MCF 10A (cell line): ENCODE data around the gene PDPR. TPM values are rescaled to one million over a fixed set of nuclear protein-coding genes. Genes with fewer than 3 reads are reported as not detected.
"Not testable (repeated sequence)": the region's sequence is repeated elsewhere in the genome, so short reads cannot be mapped to it uniquely, and the experiment has no call there.

Source experiments
- Bru-seq: library from RNA; stranded (reverse); fragments of 400-500 nt; gene quantifications from one replicate; lab custom pipeline; 2021; lab: Mats Ljungman, UMichigan
- BruChase-seq, 2 experiments: library from RNA; stranded (reverse); fragments of 400-500 nt; gene quantifications; one replicate each; lab custom pipeline; 2021; lab: Mats Ljungman, UMichigan
- BruUV-seq: library from RNA; stranded (reverse); fragments of 400-500 nt; replicated peaks from 2 replicates; lab custom pipeline; 2021; lab: Mats Ljungman, UMichigan
- CTCF ChIA-PET: fragments of 300-600 bp; sonication (Branson Sonifier 250); formaldehyde crosslinking; extraction: SDS; loops from one replicate; lab custom pipeline; 2021; ENCODE audit warnings: antibody characterized with exemption, inconsistent platforms; lab: Yijun Ruan, JAX
- POLR2A ChIA-PET: fragments of 300-600, 350-650 bp; sonication (Branson Sonifier 250); formaldehyde crosslinking; extraction: SDS; loops from one replicate; lab custom pipeline; 2020; ENCODE audit warnings: antibody characterized with exemption, inconsistent platforms; lab: Yijun Ruan, JAX
- DNase-seq: peaks from one replicate; pipeline ENCODE4 v3.0.0-alpha.2; 2018; ENCODE audit not compliant: unreplicated experiment
- H3K27ac Mint-ChIP-seq: one replicate; pipeline ENCODE4 v1.8.0; 2022; ENCODE audit warnings: mild to moderate bottlenecking, low read depth, mixed read lengths; ENCODE audit not compliant: unreplicated experiment
- H3K27me3 Mint-ChIP-seq: one replicate; pipeline ENCODE4 v1.8.0; 2022; ENCODE audit warnings: mixed read lengths; ENCODE audit not compliant: insufficient read depth, unreplicated experiment
- H3K36me3 Mint-ChIP-seq: one replicate; pipeline ENCODE4 v1.8.0; 2022; ENCODE audit warnings: mild to moderate bottlenecking, moderate library complexity, mixed read lengths; ENCODE audit not compliant: insufficient read depth, unreplicated experiment
- H3K4me1 Mint-ChIP-seq: one replicate; pipeline ENCODE4 v1.8.0; 2022; ENCODE audit warnings: mixed read lengths; ENCODE audit not compliant: insufficient read depth, unreplicated experiment
- H3K4me3 Mint-ChIP-seq: one replicate; pipeline ENCODE4 v1.8.0; 2022; ENCODE audit warnings: mild to moderate bottlenecking, moderate library complexity, mixed read lengths; ENCODE audit not compliant: unreplicated experiment
- H3K9me3 Mint-ChIP-seq: one replicate; pipeline ENCODE4 v1.8.0; 2022; ENCODE audit warnings: mixed read lengths; ENCODE audit not compliant: unreplicated experiment
- intact Hi-C: fragments of 100-400 bp; cut with micrococcal nuclease; formaldehyde crosslinking; loops from 2 replicates; pipeline ENCODE4 v1.14.1; 2022
- long read RNA-seq: library from polyadenylated mRNA; stranded (forward); transcript quantifications from one replicate; pipeline ENCODE4 v2.0.0, GENCODE V29; 2022
- total RNA-seq: library from RNA; stranded (reverse); gene quantifications from 2 replicates; pipeline ENCODE4 v1.2.3, GENCODE V29; 2022

PDPR gene
- total RNA-seq (18.8 and 25.6 TPM in 2 replicates), Bru-seq, nascent RNA (percentile 68 among the genes with signal in this experiment), BruChase-seq, experiment 1, labeled RNA remaining after a 6-hour chase (percentile 86 among the genes with signal in this experiment), BruChase-seq, experiment 2, labeled RNA remaining after a 2-hour chase (percentile 75 among the genes with signal in this experiment)
- long read RNA-seq, full-length matches to known transcripts: 1 of 18 reads
- long read RNA-seq, partial matches to known transcripts: 3 of 18 reads
- long read RNA-seq, other reads (novel, unspliced or antisense): 14 of 18 reads

DNA sequence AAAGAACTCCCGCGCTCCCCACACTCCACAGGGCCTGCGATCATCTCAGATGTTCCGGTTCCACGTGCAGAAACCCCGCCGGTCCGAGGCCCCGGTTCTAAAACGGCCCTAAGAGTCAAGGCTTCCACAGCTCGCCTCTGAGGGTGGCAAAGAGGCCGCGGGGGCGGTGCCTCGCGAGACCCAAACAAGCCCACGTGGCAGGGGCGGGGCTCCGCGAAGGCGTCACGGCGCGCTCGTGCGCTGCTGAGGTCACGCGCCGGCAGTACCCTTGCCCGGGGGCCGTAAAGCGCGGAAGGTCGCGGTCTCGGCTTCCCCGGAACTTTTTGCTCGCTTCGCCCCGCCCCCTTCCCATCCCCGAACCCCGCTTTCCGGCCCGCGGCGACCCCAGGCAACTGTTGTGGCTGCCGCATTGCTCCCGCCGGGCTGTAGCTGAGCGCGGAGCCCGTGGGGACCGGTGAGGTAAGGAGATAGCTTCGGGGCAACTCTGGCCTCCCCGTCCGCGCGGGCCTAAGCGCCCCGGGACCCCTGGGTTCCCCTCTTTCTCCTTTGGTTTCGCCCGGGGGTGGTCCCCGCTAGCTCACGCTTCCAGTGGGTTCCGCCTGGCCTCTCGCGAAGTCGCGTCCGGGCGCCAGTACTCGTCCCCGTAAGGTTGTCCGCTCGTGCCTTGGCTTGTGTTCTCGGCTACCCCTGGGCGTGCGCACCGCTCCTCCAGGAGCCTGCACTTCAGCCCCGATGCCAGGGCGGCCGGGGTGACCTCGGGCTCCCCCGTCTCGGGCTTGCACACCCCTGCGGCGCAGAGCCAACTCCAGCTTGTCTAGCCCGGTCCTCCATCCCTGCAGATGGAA, at the start of gene PDPR:
TSS of gene PDPR (plus strand) at position 351 of the 845 bp plus-strand sequence. CDS start 6,161 bp downstream, outside the sequence.
- H3K27me3 Mint-ChIP-seq, H3K9me3 Mint-ChIP-seq, H3K36me3 Mint-ChIP-seq, intact Hi-C loops: not testable (repeated sequence)
- CTCF ChIA-PET: interaction anchor here (0.6 to 0.7 kb wide), 2 partner anchors 360 to 787 kb away, joined by 6 to 7 read pairs; no protein-coding TSS in a partner anchor
- H3K4me1 Mint-ChIP-seq: peaks cover 12% of the 10 kb centered on the region
- TSS peak; percentile 32 for BruUV-seq
- POLR2A ChIA-PET: interaction anchor here (1.1 kb wide), 1 partner anchor 49 kb away, joined by 4 read pairs; no protein-coding TSS in a partner anchor
- H3K27ac Mint-ChIP-seq: peak within 1 kb of the TSS; percentile 82
- H3K4me3 Mint-ChIP-seq: peak within 1 kb of the TSS; percentile 84
- DNase-seq: peak; percentile 86

DNA sequence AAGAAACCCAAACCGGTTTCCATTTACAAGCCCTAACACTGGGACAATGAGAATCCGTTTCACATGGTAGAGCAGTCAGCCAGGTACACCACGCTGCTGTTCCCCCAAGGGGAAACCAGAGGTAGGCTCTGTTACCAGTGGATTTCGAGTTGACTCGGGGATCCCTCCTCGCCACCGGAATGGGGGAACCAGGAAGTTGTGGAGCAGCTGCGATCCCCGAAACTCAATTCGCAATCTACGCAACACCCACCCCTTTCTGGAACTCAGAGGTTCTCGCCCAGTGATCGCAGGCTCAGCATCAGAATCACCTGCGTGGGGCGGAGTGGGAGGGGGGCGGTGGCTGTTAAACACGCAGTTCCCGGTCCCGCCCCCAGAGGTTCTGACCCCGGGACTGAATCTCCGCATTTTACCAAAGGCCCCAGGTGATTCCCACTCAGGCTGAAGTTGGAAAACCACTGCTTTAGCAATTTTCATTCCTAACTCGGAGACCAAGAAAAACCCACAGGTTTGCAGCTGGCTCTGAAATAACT, 49.2 kb upstream of the PDPR start:
- H3K36me3 Mint-ChIP-seq, intact Hi-C loops, H3K27me3 Mint-ChIP-seq, H3K4me1 Mint-ChIP-seq, H3K9me3 Mint-ChIP-seq, BruUV-seq, CTCF ChIA-PET: not testable (repeated sequence)
- Mint-ChIP-seq H3K27ac (peak overlapping the region; percentile 57), H3K4me3 (peak overlapping the region; percentile 84)
- peak; percentile 16 for DNase-seq
- POLR2A ChIA-PET: interaction anchor here (1.1 kb wide), 1 partner anchor 49 kb away, joined by 4 read pairs; the partner anchor contains the start of gene PDPR

DNA sequence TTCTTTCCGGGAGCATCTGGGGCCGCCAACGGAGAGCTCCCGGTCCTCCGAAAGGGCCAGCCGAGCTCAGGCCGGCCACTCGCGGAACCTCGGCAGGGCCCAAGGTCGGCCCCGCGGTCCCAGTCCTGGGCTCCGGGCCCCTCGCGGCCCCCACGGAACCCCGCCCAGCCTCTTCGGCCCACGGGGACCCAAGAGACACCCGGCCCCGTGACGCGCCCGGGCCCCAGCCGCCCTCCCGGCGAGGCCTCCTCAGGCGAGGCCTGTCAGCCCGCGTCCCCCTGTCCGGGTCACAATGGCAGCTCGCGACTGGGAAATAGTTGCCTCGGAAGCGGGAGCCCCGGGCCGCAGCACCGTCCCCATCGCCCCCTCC, 48.8 kb upstream of the PDPR start:
- H3K27me3 Mint-ChIP-seq, BruUV-seq, DNase-seq, CTCF ChIA-PET, intact Hi-C loops, H3K36me3 Mint-ChIP-seq, H3K4me1 Mint-ChIP-seq, H3K9me3 Mint-ChIP-seq: not testable (repeated sequence)
- Mint-ChIP-seq H3K27ac (peak overlapping the region; percentile 57), H3K4me3 (peak overlapping the region; percentile 84)
- POLR2A ChIA-PET: interaction anchor here (1.1 kb wide), 1 partner anchor 49 kb away, joined by 4 read pairs; the partner anchor contains the start of gene PDPR

DNA sequence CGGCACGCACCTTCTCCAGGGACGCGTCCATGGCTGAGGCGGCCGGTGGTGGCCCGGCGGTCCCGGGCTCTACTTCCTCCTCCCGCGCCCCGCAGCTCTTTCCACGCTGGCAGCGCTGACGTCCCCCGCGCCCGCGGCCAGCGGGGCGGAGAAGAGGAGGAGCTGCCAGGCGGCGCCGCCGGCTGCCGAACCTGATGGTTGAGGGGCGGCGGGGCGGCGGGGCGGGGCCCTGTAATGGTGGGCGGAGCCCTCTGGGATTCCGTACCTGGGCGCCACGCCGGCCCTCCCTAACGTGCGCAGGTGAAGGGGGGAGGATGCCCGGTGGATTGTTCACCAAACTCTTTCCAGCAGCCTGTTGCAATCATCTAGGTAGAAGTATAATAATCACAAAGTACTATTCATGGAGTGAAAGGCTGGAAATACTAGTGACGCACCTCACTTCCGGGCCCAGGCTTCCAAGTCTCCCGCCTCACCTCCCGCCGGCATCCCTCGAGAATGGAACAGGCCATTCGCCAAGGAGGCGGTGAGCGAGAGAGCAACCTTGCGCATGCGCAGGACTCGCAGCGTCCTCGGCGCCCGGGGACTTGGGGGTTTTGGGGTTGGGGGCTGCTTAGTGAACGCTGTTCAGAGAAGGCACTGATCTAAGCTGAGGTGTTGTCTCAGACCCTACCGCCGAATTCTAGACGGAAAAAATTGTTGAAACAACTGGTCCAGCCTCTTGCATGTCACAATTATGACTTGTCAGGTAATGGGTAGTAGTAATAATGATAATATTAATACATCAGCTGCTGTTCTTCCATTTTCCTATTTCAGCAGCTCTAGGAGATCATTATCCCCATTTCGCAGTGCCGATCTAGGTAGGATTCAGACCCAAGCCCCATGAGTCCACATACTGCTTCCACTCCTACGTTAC, 48.1 kb upstream of the PDPR start:
- H3K9me3 Mint-ChIP-seq, H3K36me3 Mint-ChIP-seq, H3K4me1 Mint-ChIP-seq, intact Hi-C loops, CTCF ChIA-PET, H3K27me3 Mint-ChIP-seq: not testable (repeated sequence)
- peak overlapping the region; percentile 57 for H3K27ac Mint-ChIP-seq
- TSS peak; percentile 92 for BruUV-seq
- peak overlapping the region; percentile 84 for H3K4me3 Mint-ChIP-seq
- DNase-seq: peak; percentile 89
- POLR2A ChIA-PET: interaction anchor here (1.1 kb wide), 1 partner anchor 48 kb away, joined by 4 read pairs; the partner anchor contains the start of gene PDPR

DNA sequence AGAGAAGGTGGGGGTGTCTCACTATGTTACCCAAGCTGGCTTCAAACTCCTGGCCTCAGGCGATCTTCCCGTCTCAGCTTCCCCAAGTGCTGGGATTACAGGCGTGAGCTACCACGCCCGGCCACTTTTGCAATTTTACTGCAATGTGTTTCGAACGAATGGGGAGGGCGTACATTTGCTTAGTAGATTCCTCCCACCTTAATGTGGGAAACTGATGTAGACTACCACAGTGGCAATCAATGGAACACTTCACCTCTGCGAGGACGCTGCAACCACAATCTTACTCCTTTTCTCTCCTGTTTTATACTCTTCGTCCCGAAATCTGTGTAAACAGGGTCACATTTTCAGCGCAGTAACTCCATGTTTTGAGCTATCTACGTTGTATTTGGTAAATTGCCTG, 47.4 kb upstream of the PDPR start:
- peak; percentile 6 for DNase-seq
- BruUV-seq, CTCF ChIA-PET, H3K27ac Mint-ChIP-seq, H3K9me3 Mint-ChIP-seq, POLR2A ChIA-PET, intact Hi-C loops, H3K4me1 Mint-ChIP-seq, H3K27me3 Mint-ChIP-seq, H3K36me3 Mint-ChIP-seq: not testable (repeated sequence)
- H3K4me3 Mint-ChIP-seq: peak overlapping the region; percentile 84

DNA sequence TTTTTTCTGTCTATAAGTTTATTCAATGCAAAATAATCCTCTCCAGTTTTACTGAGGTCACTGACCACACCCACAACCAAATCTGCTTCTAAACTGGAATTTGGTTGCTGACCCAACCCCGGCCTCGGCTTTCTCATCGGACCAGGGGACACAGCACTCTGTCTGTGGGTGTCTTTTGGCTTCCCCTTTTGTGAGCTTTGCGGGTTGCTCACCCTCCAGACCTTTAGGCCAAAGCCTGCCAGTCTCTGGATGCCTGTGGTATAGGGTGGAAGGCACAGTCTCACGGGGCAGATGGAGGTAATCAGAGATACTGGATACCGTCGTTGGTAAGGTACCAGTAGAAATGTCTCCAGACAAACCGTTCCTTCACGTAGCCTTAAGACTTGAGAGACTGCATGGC, 35.1 kb upstream of the PDPR start:
- H3K27me3 Mint-ChIP-seq, H3K27ac Mint-ChIP-seq, H3K36me3 Mint-ChIP-seq, DNase-seq, BruUV-seq, H3K4me1 Mint-ChIP-seq, intact Hi-C loops, POLR2A ChIA-PET, H3K9me3 Mint-ChIP-seq, CTCF ChIA-PET, H3K4me3 Mint-ChIP-seq: not testable (repeated sequence)

DNA sequence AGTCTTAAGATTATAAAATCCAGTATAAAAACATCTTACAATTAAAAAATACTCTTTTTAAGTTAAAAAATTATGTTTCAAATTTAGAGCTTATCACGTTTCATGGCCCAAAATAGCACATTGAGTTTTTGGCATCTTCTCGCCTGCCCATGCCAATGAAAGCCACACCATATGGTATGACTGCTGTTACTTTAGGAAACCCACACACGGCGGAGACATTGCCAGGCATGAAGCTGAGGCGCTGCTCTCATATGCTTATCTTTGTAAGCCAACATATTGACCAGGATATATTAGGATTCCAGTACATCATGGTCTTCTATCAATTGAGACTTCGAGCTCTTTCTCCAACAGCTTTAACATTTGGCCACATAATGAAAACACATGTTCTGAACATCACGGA, 32.9 kb upstream of the PDPR start:
- CTCF ChIA-PET, H3K36me3 Mint-ChIP-seq, DNase-seq, H3K9me3 Mint-ChIP-seq, BruUV-seq, H3K4me1 Mint-ChIP-seq, H3K27ac Mint-ChIP-seq, H3K4me3 Mint-ChIP-seq, intact Hi-C loops, POLR2A ChIA-PET, H3K27me3 Mint-ChIP-seq: not testable (repeated sequence)

DNA sequence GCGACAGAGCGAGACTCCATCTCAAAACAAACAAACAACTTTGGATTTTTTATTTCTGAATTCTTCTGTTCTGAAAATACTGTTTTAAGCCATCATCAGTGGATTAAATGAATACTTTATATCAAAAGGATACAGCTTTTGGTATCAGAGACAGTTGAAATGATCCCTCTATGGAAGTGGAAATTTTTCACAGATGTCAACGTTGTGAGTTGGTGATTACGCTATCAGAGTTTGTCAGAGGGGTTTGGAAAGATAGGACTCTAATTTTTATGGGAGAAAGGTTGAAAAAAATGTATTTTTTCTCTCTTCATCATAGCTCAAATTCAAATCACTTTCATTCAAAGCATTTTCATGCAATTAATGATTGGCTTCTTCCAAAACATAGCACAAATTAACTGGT, 30.2 kb upstream of the PDPR start:
- H3K27me3 Mint-ChIP-seq, DNase-seq, H3K36me3 Mint-ChIP-seq, H3K9me3 Mint-ChIP-seq, H3K4me1 Mint-ChIP-seq, BruUV-seq, POLR2A ChIA-PET, H3K27ac Mint-ChIP-seq, CTCF ChIA-PET, intact Hi-C loops, H3K4me3 Mint-ChIP-seq: not testable (repeated sequence)
